Mononuclear cell (primary cell): ENCODE measurements around the gene ASAP2. TPM values are rescaled to one million over a fixed set of nuclear protein-coding genes. Genes with fewer than 3 reads are reported as not detected.

Experiments
- H3K27me3 ChIP-seq: 2 replicates; pipeline ENCODE4 v1.6.0; 2011; ENCODE audit warnings: low read length, control low read depth; ENCODE audit not compliant: insufficient read depth
- H3K4me1 ChIP-seq: 2 replicates; pipeline ENCODE4 v1.5.1; 2011; ENCODE audit warnings: mild to moderate bottlenecking, low read length, control low read depth; ENCODE audit not compliant: insufficient read depth
- H3K4me3 ChIP-seq: 2 replicates; pipeline ENCODE4 v1.5.1; 2011; ENCODE audit warnings: mild to moderate bottlenecking, low read length, moderate library complexity
- H3K9me3 ChIP-seq: 2 replicates; pipeline ENCODE4 v1.5.1; 2011; ENCODE audit warnings: low read depth, mild to moderate bottlenecking, control low read depth, low read length
- total RNA-seq: library from RNA; depleted of rRNA; stranded (reverse); fragments of >200 nt; gene quantifications from one replicate; pipeline ENCODE4 v1.2.3, GENCODE V29; 2012

Gene ASAP2
- total RNA-seq, 1 donor = 4.6 TPM

GRCh38 chr2:9327873-9328352 lies 121.3 kb downstream of the ASAP2 start:
- H3K27me3 ChIP-seq = no peaks in the 10 kb centered on the region
- no peak overlapping the region for H3K4me3 ChIP-seq
- peaks cover 8% of the 10 kb centered on the region for H3K4me1 ChIP-seq
- no peaks in the 10 kb centered on the region for H3K9me3 ChIP-seq

- H3K4me1 ChIP-seq = peaks cover 8% of the 10 kb centered on the region
- no peaks in the 10 kb centered on the region for H3K9me3 ChIP-seq
- no peak overlapping the region for H3K4me3 ChIP-seq
- no peaks in the 10 kb centered on the region for H3K27me3 ChIP-seq
These were observed 122.3 kb downstream of the ASAP2 start for GRCh38 chr2:9328931-9329330.

- H3K9me3 ChIP-seq = no peaks in the 10 kb centered on the region
These were observed 122.9 kb downstream of the ASAP2 start for GRCh38 chr2:9329497-9329896.

DNA sequence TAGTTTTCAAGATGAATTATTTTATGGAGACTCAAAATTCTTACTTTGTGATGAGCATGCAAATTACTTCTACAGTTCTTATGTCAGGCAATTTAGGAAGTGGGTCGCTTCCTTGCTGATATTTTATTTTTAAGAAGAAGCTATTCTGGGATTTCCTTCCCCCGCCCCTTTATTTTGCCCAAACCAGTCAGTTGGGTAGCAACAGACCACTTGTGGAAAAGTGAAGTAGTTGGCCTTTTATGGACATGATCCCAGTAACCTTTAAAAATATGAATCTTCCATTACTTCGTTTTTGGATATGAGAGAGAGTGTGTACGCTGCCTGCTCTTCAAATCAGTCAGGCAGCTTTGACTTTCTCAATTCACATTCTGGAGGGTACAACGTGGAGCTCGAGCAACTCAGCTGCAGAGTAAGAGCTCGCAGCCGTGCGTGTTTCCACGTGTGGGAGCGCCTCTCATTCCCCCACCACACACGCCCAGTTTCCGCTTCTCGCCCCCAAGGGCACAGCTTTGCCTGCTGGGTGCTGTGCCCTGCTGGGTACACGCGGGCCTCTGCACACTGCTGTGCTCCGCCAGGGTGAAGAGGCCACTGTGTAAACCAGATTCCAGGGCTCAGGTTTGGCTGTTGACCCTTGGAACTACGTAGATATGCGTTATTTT lies 124.1 kb downstream of the ASAP2 start:
- no peaks in the 10 kb centered on the region for H3K9me3 ChIP-seq
- H3K27me3 ChIP-seq = no peaks in the 10 kb centered on the region
- peaks cover 11% of the 10 kb centered on the region for H3K4me1 ChIP-seq
- no peak overlapping the region for H3K4me3 ChIP-seq

More at GRCh38 chr2:9329497-9329896, 122.9 kb downstream of the ASAP2 start:
- H3K4me1 ChIP-seq = peaks cover 8% of the 10 kb centered on the region
- H3K4me3 ChIP-seq = no peak overlapping the region
- no peaks in the 10 kb centered on the region for H3K27me3 ChIP-seq

GRCh38 chr2:9331704-9332103 lies 125.1 kb downstream of the ASAP2 start:
- Histone ChIP-seq H3K4me3 (no peak overlapping the region), H3K27me3 (no peaks in the 10 kb centered on the region), H3K4me1 (peaks cover 11% of the 10 kb centered on the region), H3K9me3 (no peaks in the 10 kb centered on the region)

- Histone ChIP-seq H3K4me1 (peaks cover 11% of the 10 kb centered on the region), H3K4me3 (no peak overlapping the region), H3K27me3 (no peaks in the 10 kb centered on the region), H3K9me3 (no peaks in the 10 kb centered on the region)
These were observed 125.7 kb downstream of the ASAP2 start for GRCh38 chr2:9332136-9332852.

- H3K4me3 ChIP-seq = no peak overlapping the region
- peaks cover 11% of the 10 kb centered on the region for H3K4me1 ChIP-seq
- H3K27me3 ChIP-seq = no peaks in the 10 kb centered on the region
- no peaks in the 10 kb centered on the region for H3K9me3 ChIP-seq
These were observed 126.2 kb downstream of the ASAP2 start for GRCh38 chr2:9332853-9333245.

DNA sequence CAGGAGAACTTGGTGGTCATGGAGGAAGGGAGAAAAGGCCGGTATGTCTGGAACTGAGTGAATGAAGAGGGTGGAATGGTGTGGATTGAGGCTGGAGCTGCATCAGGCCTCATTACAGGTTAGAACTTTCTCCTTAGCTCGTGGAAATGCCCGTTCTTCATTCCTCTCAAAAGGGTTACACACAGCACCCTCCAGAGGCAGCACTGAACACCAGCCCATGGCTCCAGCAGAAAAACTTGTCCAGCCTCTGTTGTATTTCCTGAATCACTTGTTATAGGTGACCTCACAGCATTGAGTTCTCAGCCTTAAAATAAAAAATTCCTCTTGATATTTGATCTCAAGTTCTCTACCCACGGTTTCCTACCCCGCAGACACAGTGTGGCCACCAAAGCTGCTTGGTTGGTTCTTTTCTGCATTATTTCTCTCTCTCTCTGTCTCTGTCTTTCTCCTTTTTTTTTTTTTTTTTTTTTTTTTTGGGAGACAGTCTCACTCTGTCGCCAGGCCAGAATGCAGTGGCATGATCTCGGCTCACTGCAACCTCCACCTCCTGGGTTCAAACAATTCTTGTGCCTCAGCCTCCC lies 127.1 kb downstream of the ASAP2 start:
- Histone ChIP-seq H3K9me3 (no peaks in the 10 kb centered on the region), H3K4me3 (no peak overlapping the region), H3K27me3 (no peaks in the 10 kb centered on the region), H3K4me1 (peaks cover 8% of the 10 kb centered on the region)

GRCh38 chr2:9334761-9335160 lies 128.1 kb downstream of the ASAP2 start:
- Histone ChIP-seq H3K27me3 (no peaks in the 10 kb centered on the region), H3K9me3 (no peaks in the 10 kb centered on the region), H3K4me3 (no peak overlapping the region), H3K4me1 (peaks cover 8% of the 10 kb centered on the region)

GRCh38 chr2:9335322-9335832 lies 128.8 kb downstream of the ASAP2 start:
- Histone ChIP-seq H3K9me3 (no peaks in the 10 kb centered on the region), H3K4me3 (no peak overlapping the region), H3K27me3 (no peaks in the 10 kb centered on the region), H3K4me1 (peaks cover 8% of the 10 kb centered on the region)

GRCh38 chr2:9336241-9336575 lies 129.6 kb downstream of the ASAP2 start:
- Histone ChIP-seq H3K27me3 (no peaks in the 10 kb centered on the region), H3K4me3 (no peak overlapping the region), H3K9me3 (no peaks in the 10 kb centered on the region), H3K4me1 (peaks cover 3% of the 10 kb centered on the region)

DNA sequence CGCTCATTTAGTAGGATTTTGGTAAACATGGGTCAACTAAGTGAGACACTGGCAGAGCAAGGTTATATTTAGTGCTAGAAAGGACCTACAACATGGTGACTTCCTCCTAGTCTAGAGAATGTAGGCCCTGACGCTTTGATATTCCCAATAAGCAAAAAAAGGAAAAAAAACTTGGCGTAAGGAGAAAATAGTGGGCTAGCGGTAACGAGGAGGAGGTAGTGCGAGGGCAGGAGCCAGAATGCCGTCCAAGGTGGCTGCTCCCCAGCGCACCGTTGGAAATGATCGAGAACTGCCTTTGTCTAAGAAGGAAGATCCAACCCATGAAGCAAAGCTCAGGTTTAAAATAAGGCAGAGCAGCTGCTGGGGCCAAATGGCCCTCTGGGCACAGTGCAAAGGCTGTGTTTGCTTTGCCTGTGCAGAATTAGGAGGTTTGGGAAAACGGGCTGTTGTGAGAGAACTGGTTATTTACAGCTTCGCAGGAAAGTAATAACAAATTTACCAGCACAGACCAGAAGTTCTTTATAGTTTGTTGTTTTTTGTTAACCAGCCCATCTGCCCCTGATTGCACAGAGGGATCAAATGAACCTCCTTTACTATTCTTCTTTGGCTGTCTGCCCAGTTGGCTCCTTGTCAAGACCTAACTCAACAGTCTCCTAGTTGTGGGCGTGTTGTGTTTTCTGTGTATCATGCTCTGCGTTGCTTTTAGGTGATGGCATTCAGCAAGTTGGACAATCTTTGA lies 130.1 kb downstream of the ASAP2 start:
- Histone ChIP-seq H3K9me3 (no peaks in the 10 kb centered on the region), H3K27me3 (no peaks in the 10 kb centered on the region), H3K4me3 (no peak overlapping the region), H3K4me1 (peaks cover 3% of the 10 kb centered on the region)

DNA sequence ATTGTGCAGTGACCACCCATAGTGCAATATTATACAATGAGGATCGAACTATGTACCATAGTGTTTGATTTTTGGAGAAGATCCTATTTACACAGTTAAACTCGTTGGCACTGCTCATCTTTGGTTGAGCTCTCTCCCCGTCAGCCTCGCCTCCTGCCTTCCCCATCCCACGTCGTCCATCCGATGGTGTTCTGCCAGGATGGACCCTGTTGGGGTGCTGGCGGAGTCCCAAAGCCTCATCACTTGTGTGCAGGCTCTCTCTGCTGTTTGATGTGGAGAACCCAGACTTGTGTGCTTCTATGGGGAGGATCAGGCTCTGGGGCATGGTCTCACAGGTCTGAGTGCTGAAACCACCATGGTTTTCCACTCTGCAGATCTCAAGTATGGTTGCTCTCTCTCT lies 131.3 kb downstream of the ASAP2 start:
- Histone ChIP-seq H3K4me3 (no peak overlapping the region), H3K4me1 (peaks cover 3% of the 10 kb centered on the region), H3K9me3 (no peaks in the 10 kb centered on the region), H3K27me3 (no peaks in the 10 kb centered on the region)

GRCh38 chr2:9341337-9341887 lies 134.8 kb downstream of the ASAP2 start:
- Histone ChIP-seq H3K9me3 (no peaks in the 10 kb centered on the region), H3K27me3 (no peaks in the 10 kb centered on the region), H3K4me1 (no peaks in the 10 kb centered on the region), H3K4me3 (no peak overlapping the region)

GRCh38 chr2:9342659-9343058 lies 136.0 kb downstream of the ASAP2 start:
- Histone ChIP-seq H3K4me3 (no peak overlapping the region), H3K27me3 (no peaks in the 10 kb centered on the region), H3K9me3 (no peaks in the 10 kb centered on the region), H3K4me1 (no peaks in the 10 kb centered on the region)
